ENCODE data around the gene MRS2. TPM values are rescaled to one million over a fixed set of nuclear protein-coding genes. Genes with fewer than 3 reads are reported as not detected.

MRS2 gene
- total RNA-seq, 1 experiment from 2014 or later = 39.1 TPM

- no peak for DNase-seq (ENCODE audit: low read depth)
Measured at GRCh38 chr6:24472181-24472580, 69.4 kb downstream of the MRS2 start.

Other genes with a start within 250 kb of the MRS2 start
- 0.24 and 0.51 TPM in 2 replicates for gene DCDC2, start 44.9 kb upstream of the MRS2 start, total RNA-seq (2014; rRNA removed; shearing (Covaris generic))
- gene GPLD1, start 86.6 kb downstream of the MRS2 start, total RNA-seq (2014; rRNA removed; shearing (Covaris generic)) = 0.33 and 2.5 TPM in 2 replicates
- gene ALDH5A1, start 92.0 kb downstream of the MRS2 start, total RNA-seq (2014; rRNA removed; shearing (Covaris generic)) = 2.1 and 3.4 TPM in 2 replicates
- 0.63 and 0.71 TPM in 2 replicates for gene KIAA0319, start 243.3 kb downstream of the MRS2 start, total RNA-seq (2014; rRNA removed; shearing (Covaris generic))

All from Daoy (cell line).